Measurements from ENCODE around the gene DUS2.

DNA sequence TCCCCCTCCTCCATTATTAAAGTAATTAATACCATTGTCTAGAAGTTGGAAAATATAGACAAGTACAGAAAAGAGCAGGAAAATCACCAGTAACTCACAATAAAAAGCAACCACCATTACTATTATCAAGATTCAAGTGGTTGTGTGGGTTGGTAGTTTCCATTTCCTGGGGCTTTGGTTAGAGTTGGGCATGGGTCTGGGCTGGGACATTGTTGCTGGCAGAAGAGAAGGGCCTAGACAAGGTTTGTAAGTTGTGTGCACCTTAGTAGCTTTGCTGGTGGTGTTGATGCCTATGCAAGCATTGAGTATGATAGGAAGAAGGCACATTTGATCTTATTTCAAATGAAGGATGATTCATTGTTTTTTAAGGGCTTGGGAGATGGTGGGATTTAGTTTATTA is 36.7 kb downstream of the DUS2 start:
- TF ChIP-seq, protein P1, sequence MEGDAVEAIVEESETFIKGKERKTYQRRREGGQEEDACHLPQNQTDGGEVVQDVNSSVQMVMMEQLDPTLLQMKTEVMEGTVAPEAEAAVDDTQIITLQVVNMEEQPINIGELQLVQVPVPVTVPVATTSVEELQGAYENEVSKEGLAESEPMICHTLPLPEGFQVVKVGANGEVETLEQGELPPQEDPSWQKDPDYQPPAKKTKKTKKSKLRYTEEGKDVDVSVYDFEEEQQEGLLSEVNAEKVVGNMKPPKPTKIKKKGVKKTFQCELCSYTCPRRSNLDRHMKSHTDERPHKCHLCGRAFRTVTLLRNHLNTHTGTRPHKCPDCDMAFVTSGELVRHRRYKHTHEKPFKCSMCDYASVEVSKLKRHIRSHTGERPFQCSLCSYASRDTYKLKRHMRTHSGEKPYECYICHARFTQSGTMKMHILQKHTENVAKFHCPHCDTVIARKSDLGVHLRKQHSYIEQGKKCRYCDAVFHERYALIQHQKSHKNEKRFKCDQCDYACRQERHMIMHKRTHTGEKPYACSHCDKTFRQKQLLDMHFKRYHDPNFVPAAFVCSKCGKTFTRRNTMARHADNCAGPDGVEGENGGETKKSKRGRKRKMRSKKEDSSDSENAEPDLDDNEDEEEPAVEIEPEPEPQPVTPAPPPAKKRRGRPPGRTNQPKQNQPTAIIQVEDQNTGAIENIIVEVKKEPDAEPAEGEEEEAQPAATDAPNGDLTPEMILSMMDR (conservative IDR thresholded peaks at IDR 0.05; ENCODE audit: low read depth, low read length): no peak
- TF ChIP-seq EZH2 (IDR thresholded peaks at IDR 0.05; ENCODE audit: low read length, unreplicated experiment): no peak
